Measurements from ENCODE around the gene MEG3.

GRCh38 chr14:100860556-100861187 is 34.8 kb downstream of the MEG3 start:
- no peak for TF ChIP-seq EZH2phosphoT487 (IDR thresholded peaks at IDR 0.05; ENCODE audit: borderline replicate concordance, low read depth, low read length)
- TF ChIP-seq, protein P1, sequence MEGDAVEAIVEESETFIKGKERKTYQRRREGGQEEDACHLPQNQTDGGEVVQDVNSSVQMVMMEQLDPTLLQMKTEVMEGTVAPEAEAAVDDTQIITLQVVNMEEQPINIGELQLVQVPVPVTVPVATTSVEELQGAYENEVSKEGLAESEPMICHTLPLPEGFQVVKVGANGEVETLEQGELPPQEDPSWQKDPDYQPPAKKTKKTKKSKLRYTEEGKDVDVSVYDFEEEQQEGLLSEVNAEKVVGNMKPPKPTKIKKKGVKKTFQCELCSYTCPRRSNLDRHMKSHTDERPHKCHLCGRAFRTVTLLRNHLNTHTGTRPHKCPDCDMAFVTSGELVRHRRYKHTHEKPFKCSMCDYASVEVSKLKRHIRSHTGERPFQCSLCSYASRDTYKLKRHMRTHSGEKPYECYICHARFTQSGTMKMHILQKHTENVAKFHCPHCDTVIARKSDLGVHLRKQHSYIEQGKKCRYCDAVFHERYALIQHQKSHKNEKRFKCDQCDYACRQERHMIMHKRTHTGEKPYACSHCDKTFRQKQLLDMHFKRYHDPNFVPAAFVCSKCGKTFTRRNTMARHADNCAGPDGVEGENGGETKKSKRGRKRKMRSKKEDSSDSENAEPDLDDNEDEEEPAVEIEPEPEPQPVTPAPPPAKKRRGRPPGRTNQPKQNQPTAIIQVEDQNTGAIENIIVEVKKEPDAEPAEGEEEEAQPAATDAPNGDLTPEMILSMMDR (conservative IDR thresholded peaks at IDR 0.05; ENCODE audit: low read length) = no peak

Data from OCI-LY7 (cell line).